Measurements from ENCODE around the gene LOXL1. TPM values are rescaled to one million over a fixed set of nuclear protein-coding genes. Genes with fewer than 3 reads are reported as not detected.

LOXL1 gene
- total and polyA plus RNA-seq, 2 donors (not counting 1 experiment from before 2014, with no cell fraction given), result 0.21 to 0.49 TPM

DNA sequence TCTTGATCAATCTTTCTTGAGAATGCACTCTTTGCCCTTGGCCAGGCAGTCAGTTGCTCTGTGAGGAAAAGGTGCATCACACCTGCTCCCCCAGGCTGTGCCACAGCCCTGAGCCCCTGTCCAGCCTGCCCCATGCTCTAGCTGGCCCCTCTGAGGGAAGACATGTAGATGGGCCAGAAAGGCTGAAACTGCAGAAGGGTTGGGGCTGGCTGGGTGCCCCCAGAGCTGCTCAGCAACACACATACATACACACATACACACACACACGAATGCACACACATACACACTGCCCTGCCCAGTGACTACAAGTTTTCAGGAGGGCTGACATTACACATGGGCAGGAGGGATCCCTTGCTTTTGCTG is 36.5 kb upstream of the LOXL1 start:
- no peaks in the 10 kb centered on the region for H3K4me1 ChIP-seq (ENCODE audit: control insufficient read depth in 2 of 2, insufficient read depth in 2 of 2, low read length in 2 of 2)
- H3K9ac ChIP-seq (ENCODE audit: low read length), result no peak overlapping the region
- Mint-ChIP-seq H3K27me3 (peaks cover 30% of the 10 kb centered on the region), H3K27ac (no peak overlapping the region), H3K9me3 (ENCODE audit: insufficient read depth) (peaks cover 4% of the 10 kb centered on the region), H3K4me1 (no peaks in the 10 kb centered on the region), H3K4me3 (no peak overlapping the region)
- DNase-seq, result no peak
- no peaks in the 10 kb centered on the region for H3K79me2 ChIP-seq (ENCODE audit: control insufficient read depth, insufficient read depth, low read length)
- no peak overlapping the region for H3K4me2 ChIP-seq (replicated peaks; ENCODE audit: low read depth, low read length, poor library complexity, severe bottlenecking)
- 50% methylated on average over 1 of the region's 1 CpG for WGBS (ENCODE audit: insufficient coverage)
- H2AFZ ChIP-seq (ENCODE audit: insufficient read depth, low read depth, low read length, poor library complexity, severe bottlenecking), result no peak overlapping the region
- H3K27ac ChIP-seq (ENCODE audit: low read length in 2 of 2), result no peak overlapping the region
- no peak overlapping the region for H3K4me3 ChIP-seq (ENCODE audit: control extremely low read depth in 1 of 5, extremely low read depth in 1 of 5, insufficient read depth in 1 of 5, low read depth in 2 of 5, low read length in 4 of 5)
- H3K36me3 ChIP-seq (replicated peaks in 1 of 2; ENCODE audit: control extremely low read depth in 1 of 2, control insufficient read depth in 1 of 2, extremely low read depth in 1 of 2, insufficient read depth in 2 of 2, low read length in 1 of 2), result no peaks in the 10 kb centered on the region
- TF ChIP-seq EZH2 (IDR thresholded peaks at IDR 0.05; ENCODE audit: borderline replicate concordance, insufficient read depth, low read depth, low read length, poor library complexity, severe bottlenecking) (no peak), CTCF (IDR thresholded peaks at IDR 0.05) (no peak)
- no peak for ATAC-seq (ENCODE audit: low read depth)
- ChIA-PET CTCF (no interaction called here), POLR2A (no interaction called here)
- peaks cover 0 to 15% (median 0%) of the 10 kb centered on the region in 3 donors for H3K9me3 ChIP-seq (ENCODE audit: control extremely low read depth in 1 of 3, control insufficient read depth in 2 of 3, insufficient read depth in 1 of 3, low read length in 2 of 3)
- intact Hi-C loops (cut with micrococcal nuclease), result no loop called here
- peaks cover 0 to 7% (median 0%) of the 10 kb centered on the region in 4 experiments for H3K27me3 ChIP-seq (replicated peaks in 1 of 4; ENCODE audit: control extremely low read depth in 1 of 4, control insufficient read depth in 3 of 4, insufficient read depth in 4 of 4, low read length in 3 of 4)
- no peaks in the 10 kb centered on the region for H4K20me1 ChIP-seq (ENCODE audit: control insufficient read depth, insufficient read depth, low read length, poor library complexity, severe bottlenecking)

- H3K9ac ChIP-seq (ENCODE audit: low read length), result no peak overlapping the region
- peaks cover 0 to 15% (median 0%) of the 10 kb centered on the region in 3 donors for H3K9me3 ChIP-seq (ENCODE audit: control extremely low read depth in 1 of 3, control insufficient read depth in 2 of 3, insufficient read depth in 1 of 3, low read length in 2 of 3)
- H3K4me1 ChIP-seq (ENCODE audit: control insufficient read depth in 2 of 2, insufficient read depth in 2 of 2, low read length in 2 of 2), result no peaks in the 10 kb centered on the region
- H4K20me1 ChIP-seq (ENCODE audit: control insufficient read depth, insufficient read depth, low read length, poor library complexity, severe bottlenecking), result no peaks in the 10 kb centered on the region
- POLR2A ChIA-PET, result no interaction called here
- no peak overlapping the region for H3K4me2 ChIP-seq (replicated peaks; ENCODE audit: low read depth, low read length, poor library complexity, severe bottlenecking)
- no peak for TF ChIP-seq EZH2 (IDR thresholded peaks at IDR 0.05; ENCODE audit: borderline replicate concordance, insufficient read depth, low read depth, low read length, poor library complexity, severe bottlenecking)
- TF ChIP-seq CTCF (IDR thresholded peaks at IDR 0.05), result no peak
- peaks cover 4% of the 10 kb centered on the region for H3K9me3 Mint-ChIP-seq (ENCODE audit: insufficient read depth)
- H3K27me3 Mint-ChIP-seq, result peaks cover 33% of the 10 kb centered on the region
- H3K4me1 Mint-ChIP-seq, result no peaks in the 10 kb centered on the region
- H3K36me3 ChIP-seq (replicated peaks in 1 of 2; ENCODE audit: control extremely low read depth in 1 of 2, control insufficient read depth in 1 of 2, extremely low read depth in 1 of 2, insufficient read depth in 2 of 2, low read length in 1 of 2), result no peaks in the 10 kb centered on the region
- H3K27ac Mint-ChIP-seq, result no peak overlapping the region
- H3K4me3 Mint-ChIP-seq, result no peak overlapping the region
- intact Hi-C loops (cut with micrococcal nuclease), result no loop called here
- DNase-seq, result no peak
- peaks cover 0 to 4% (median 0%) of the 10 kb centered on the region in 4 experiments for H3K27me3 ChIP-seq (replicated peaks in 1 of 4; ENCODE audit: control extremely low read depth in 1 of 4, control insufficient read depth in 3 of 4, insufficient read depth in 4 of 4, low read length in 3 of 4)
- CTCF ChIA-PET, result no interaction called here
- no peak overlapping the region for H3K4me3 ChIP-seq (ENCODE audit: control extremely low read depth in 1 of 5, extremely low read depth in 1 of 5, insufficient read depth in 1 of 5, low read depth in 2 of 5, low read length in 4 of 5)
- H3K27ac ChIP-seq (ENCODE audit: low read length in 2 of 2), result no peak overlapping the region
- 95% methylated on average over 6 of the region's 11 CpGs for WGBS (ENCODE audit: insufficient coverage)
- no peak for ATAC-seq (ENCODE audit: low read depth)
- H3K79me2 ChIP-seq (ENCODE audit: control insufficient read depth, insufficient read depth, low read length), result no peaks in the 10 kb centered on the region
- no peak overlapping the region for H2AFZ ChIP-seq (ENCODE audit: insufficient read depth, low read depth, low read length, poor library complexity, severe bottlenecking)
These were observed 34.6 kb upstream of the LOXL1 start for GRCh38 chr15:73891328-73892315.

Measured in B cell (primary cell).